HS-27A (cell line): Measurements from ENCODE around the gene ZNF236.
"Not testable (repeated sequence)": the region's sequence is repeated elsewhere in the genome, so short reads cannot be mapped to it uniquely, and the experiment has no call there.

ENCODE experiments used
- DNase-seq: peaks from one replicate; pipeline ENCODE4 v3.0.0-alpha.2; 2012; ENCODE audit warnings: low read depth, missing footprints

The ZNF236 gene

GRCh38 chr18:76822506-76823160, at the start of gene ZNF236:
Gene ZNF236, plus strand, starts transcription at chr18:76822557. Its CDS starts 51 bp downstream, at chr18:76822608.
- no peak for DNase-seq

DNA sequence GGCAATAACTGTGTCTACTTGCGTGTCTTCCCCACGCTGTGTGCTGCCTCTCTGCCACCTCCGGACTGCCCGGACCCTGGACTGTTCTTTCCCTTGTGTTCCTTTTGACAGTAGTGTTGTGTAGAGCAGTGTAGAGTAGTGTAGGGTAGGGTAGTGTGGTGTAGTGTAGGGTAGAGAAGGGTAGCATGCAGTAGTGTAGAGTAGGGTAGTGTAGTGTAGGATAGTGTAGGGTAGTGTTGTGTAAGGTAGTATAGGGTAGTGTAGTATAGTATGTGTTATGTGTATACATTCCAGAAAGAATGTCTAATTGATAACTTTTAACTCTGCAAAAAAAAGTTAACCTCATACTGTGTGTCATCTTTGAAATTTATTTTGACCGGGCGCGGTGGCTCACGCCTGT, 49.7 kb upstream of the ZNF236 start:
- DNase-seq = no peak

- DNase-seq = not testable (repeated sequence)
Observed at GRCh38 chr18:76777036-76777435, 45.3 kb upstream of the ZNF236 start.

GRCh38 chr18:76783786-76784484, 38.4 kb upstream of the ZNF236 start:
- no peak for DNase-seq

GRCh38 chr18:76785872-76786271, 36.5 kb upstream of the ZNF236 start:
- DNase-seq = no peak

GRCh38 chr18:76788571-76789317, 33.6 kb upstream of the ZNF236 start:
- no peak for DNase-seq

DNA sequence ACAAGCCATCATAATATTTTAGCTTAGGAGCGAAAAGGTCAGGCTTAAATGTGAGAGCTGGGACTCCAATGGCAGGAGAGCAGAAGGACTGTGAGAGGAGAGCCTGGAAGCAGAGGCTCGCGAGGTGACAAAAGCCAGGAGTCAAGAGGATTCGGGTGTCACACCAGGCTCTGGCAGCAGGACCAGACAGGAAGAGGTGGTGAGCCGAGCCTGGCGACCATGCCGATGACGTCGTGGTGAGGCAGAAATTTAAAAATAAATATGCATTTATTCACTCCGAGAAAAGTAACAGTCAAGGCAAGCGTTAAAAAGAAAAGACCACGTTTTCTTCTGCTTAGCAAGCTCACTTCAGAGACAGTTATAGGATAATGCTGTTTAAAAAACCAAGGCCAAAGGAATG, 31.3 kb upstream of the ZNF236 start:
- DNase-seq = no peak

- DNase-seq = no peak
Observed at GRCh38 chr18:76791642-76792041, 30.7 kb upstream of the ZNF236 start.

DNA sequence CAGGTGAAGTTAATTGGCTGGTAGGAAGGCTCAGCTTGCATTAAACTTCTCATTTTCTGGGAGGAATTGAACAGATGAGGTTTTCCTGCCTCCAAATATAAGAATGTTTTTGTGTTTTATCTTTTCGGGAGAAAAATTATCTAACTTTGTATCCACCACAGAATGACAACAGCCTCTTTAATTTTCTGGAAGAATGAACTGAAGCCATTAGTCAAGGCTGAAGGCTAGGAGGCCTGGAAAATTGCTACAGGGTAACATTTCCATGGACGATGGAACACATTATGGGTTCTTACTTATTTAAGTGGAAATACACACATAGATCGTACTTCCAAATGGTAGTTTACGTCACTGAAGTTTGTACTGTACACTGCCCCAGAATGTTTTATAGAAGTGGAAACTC, 28.0 kb upstream of the ZNF236 start:
- DNase-seq = no peak

DNA sequence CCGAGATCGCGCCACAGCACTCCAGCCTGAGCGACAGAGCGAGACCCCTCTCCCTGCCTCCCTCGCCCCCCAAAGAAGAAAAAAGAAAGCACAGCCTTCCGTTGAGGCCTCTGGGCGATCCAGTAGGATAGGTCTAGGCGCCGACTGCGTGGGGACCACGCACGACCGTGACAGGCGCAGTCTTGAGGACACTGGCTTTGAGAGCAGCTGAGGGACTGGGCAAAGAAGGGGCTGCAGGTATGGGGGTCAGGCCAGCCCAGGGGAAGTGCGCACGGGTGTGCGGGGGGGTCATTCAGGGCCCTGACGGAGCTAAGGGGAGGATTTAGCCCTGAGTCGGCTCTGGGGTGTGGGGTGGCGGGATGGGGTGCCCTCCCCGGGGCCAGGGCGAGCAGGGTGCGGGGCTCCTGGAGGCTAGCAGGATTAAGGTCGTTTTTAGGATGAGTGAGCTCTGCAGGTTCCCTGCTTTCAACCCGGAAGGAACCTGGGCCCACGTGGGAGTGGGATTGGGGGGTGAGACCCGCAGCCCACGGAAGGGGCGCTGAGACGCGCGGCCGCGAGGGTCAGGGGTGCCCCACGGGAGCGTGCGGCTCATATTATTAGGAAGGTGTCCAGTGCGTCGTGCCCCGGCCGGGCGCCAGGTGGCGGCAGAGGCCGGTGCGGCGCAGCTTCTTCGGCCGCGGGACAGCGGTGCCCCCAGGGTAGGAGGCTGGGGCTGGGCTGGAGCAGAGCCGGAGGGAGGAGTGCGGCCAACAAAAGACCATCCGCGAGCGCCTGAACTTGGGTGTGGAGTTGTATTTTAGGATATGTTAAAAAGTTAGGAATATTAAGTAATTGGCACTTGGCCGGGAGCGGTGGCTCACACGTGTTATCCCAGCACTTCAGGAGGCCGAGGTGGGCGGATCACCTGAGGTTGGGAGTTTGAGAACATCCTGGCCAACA, 20.5 kb upstream of the ZNF236 start:
- no peak for DNase-seq

GRCh38 chr18:76803413-76803812, 18.9 kb upstream of the ZNF236 start:
- no peak for DNase-seq

DNA sequence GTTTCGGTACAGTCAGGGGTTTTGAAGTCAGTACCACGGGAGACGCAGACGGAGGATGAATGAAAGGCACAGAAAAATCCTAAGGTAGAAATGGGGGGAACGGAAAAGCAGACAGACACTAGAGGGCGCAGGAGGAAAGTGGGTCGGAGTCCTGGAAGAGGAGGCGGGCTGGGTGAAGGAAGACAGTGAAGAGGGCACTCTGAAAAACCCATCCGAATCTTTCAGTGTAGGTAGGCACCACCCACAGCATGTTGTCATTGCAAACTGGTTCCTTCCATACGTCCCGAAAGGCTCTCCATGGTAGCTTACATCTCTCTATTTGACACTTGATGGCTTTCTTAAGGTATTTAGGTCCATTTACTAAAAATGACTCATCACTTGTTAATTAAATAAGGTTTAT, 18.5 kb upstream of the ZNF236 start:
- DNase-seq = no peak

GRCh38 chr18:76805221-76805620, 17.1 kb upstream of the ZNF236 start:
- no peak for DNase-seq

DNA sequence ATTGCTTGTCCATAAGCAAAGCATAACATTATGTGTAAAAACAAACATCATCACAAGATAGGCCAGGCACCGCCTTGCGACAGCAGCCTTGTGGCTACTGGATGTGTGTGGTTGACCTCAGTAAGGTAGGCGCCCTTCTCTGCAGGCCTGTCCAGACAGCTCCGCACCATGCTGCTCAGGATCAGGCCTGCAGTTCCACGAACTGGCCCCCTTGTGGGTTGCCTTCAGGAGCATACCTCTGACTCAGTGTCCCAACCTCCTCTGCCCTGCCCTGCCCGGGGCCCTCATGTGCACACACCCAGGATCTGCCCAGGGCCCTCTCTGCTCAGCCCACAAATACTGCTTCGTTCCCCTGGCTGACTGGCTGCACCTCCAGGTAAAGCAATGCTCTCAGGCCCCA, 16.1 kb upstream of the ZNF236 start:
- DNase-seq = no peak

- DNase-seq = no peak
Observed at GRCh38 chr18:76808561-76808960, 13.8 kb upstream of the ZNF236 start.

GRCh38 chr18:76811530-76811929, 10.8 kb upstream of the ZNF236 start:
- not testable (repeated sequence) for DNase-seq

GRCh38 chr18:76814256-76814655, 8.1 kb upstream of the ZNF236 start:
- no peak for DNase-seq

- no peak for DNase-seq
Observed at GRCh38 chr18:76816127-76816526, 6.2 kb upstream of the ZNF236 start.

DNA sequence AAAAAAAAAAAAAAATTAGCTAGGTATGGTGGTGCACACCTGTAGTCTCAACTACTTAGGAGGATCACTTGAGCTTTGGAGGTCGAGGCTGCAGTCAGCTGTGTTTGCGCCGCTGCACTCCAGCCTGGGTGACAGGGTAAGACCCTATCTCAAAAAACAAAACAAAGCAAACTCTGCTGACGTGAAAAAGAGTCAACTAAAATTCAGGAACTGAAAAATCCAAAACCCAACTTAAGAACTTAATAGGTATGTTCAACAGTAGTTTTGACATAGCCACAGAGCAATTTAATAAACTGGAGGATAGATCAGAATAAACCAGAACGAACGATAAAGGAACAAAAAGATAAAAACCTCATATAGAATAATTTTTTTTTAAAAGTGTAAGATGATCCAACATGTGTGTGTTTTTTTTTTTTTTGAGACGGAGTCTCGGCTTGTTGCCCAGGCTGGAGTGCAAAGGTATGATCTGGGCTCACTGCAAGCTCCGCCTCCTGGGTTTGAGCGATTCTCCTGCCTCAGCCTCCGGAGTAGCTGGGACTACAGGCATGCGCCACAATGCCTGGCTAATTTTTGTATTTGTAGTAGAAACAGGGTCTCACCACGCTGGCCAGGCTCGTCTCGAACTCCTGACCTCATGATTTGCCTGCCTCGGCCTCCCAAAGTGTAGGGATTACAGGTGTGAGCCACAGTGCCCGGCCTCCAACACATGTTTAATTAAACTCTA, 4.3 kb upstream of the ZNF236 start:
- no peak for DNase-seq

DNA sequence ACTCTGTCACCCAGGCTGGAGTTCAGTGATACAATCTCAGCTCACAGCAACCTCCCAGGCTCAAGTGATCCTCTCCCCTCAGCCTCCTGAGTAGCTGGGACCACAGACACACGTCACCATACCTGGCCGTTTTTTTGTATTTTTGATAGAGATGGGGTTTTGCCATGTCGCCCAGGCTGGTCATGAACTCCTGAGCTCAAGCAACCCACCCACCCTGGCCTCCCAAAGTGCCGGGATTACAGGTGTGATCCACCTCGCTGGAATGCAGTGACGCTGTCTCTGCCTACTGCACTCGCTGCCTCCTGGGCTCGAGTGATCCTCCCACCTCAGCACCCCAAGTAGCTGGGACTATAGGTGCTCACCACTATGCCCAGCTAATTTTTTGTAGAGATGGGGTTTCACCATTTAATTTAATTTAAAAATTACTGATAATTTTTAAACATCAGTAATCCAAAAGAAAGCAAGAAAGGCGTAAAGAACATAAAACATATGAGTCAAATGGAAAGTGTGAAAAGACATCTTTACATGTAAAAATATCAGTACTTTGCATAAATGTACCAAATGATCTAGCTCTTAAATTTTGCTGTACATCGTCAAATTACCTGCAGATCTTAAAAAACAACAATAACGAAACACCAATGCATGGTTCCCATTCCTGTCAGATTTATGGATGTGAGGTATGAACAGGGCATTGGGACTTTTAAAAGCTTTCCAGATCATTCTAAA, 2.8 kb upstream of the ZNF236 start:
- no peak for DNase-seq
